Activated naive CD4-positive, alpha-beta T cell treated with anti-CD3 and anti-CD28 coated beads for 36 hours (primary cell): ENCODE data around the gene DSG3. TPM values are rescaled to one million over a fixed set of nuclear protein-coding genes. Genes with fewer than 3 reads are reported as not detected.

Experiments used
- CTCF ChIA-PET: fragments of 350-600 bp; sonication (Branson Sonifier 250); formaldehyde crosslinking; loops from one replicate; lab custom pipeline; 2021; ENCODE audit warnings: antibody characterized with exemption; lab: Charles Lee
- DNase-seq: peaks from one replicate; pipeline ENCODE4 v3.0.0-alpha.2; 2020
- H3K27ac Mint-ChIP-seq: one replicate; pipeline ENCODE4 v1.8.0; 2021; ENCODE audit warnings: mild to moderate bottlenecking, mixed read lengths
- H3K27me3 Mint-ChIP-seq: one replicate; pipeline ENCODE4 v1.8.0; 2021; ENCODE audit warnings: low read depth, mixed read lengths
- H3K36me3 Mint-ChIP-seq: one replicate; pipeline ENCODE4 v1.8.0; 2021; ENCODE audit warnings: low read depth, mixed read lengths
- H3K4me1 Mint-ChIP-seq: one replicate; pipeline ENCODE4 v1.8.0; 2021; ENCODE audit warnings: low read depth, mixed read lengths
- H3K4me3 Mint-ChIP-seq: one replicate; pipeline ENCODE4 v1.8.0; 2021; ENCODE audit warnings: mild to moderate bottlenecking, moderate library complexity, mixed read lengths
- H3K9me3 Mint-ChIP-seq: one replicate; pipeline ENCODE4 v1.8.0; 2021; ENCODE audit warnings: mixed read lengths
- intact Hi-C: fragments of 100-400 bp; cut with micrococcal nuclease; formaldehyde crosslinking; loops from one replicate; pipeline ENCODE4 v1.15.1; 2023
- total RNA-seq, 2 experiments: library from RNA; stranded (reverse); gene quantifications; one replicate each; pipeline ENCODE4 v1.2.3, GENCODE V29; 2021

Gene DSG3
- total RNA-seq = not detected

- peaks cover 4% of the 10 kb centered on the region for H3K27me3 Mint-ChIP-seq
- CTCF ChIA-PET = interaction anchor here (0.5 kb wide), 1 partner anchor 10 kb away, joined by 3 read pairs; no protein-coding TSS in a partner anchor
- H3K27ac Mint-ChIP-seq = no peak within 1 kb of the TSS
Measured at GRCh38 chr18:31447530-31448191, at the start of gene DSG3. DSG3 (plus strand) TSS chr18:31447741; CDS start chr18:31447878, 137 bp downstream.

GRCh38 chr18:31398191-31398590 is 49.4 kb upstream of the DSG3 start:
- H3K27me3 Mint-ChIP-seq = peaks cover 2% of the 10 kb centered on the region
- no peaks in the 10 kb centered on the region for H3K4me1 Mint-ChIP-seq
- H3K27ac Mint-ChIP-seq = no peak overlapping the region
- DNase-seq = no peak
- no peaks in the 10 kb centered on the region for H3K9me3 Mint-ChIP-seq
- CTCF ChIA-PET = no interaction called here
- no peaks in the 10 kb centered on the region for H3K36me3 Mint-ChIP-seq
- no peak overlapping the region for H3K4me3 Mint-ChIP-seq
- intact Hi-C loops = no loop called here

More at GRCh38 chr18:31447530-31448191, at the start of gene DSG3:
- intact Hi-C loops = no loop called here
- no peaks in the 10 kb centered on the region for H3K4me1 Mint-ChIP-seq
- H3K36me3 Mint-ChIP-seq = no peaks in the 10 kb centered on the region
- no peak for DNase-seq
- no peaks in the 10 kb centered on the region for H3K9me3 Mint-ChIP-seq
- H3K4me3 Mint-ChIP-seq = no peak within 1 kb of the TSS

- H3K36me3 Mint-ChIP-seq = no peaks in the 10 kb centered on the region
- no peaks in the 10 kb centered on the region for H3K4me1 Mint-ChIP-seq
- DNase-seq = no peak
- no peaks in the 10 kb centered on the region for H3K9me3 Mint-ChIP-seq
- CTCF ChIA-PET = no interaction called here
- H3K4me3 Mint-ChIP-seq = no peak overlapping the region
- no peak overlapping the region for H3K27ac Mint-ChIP-seq
- H3K27me3 Mint-ChIP-seq = peaks cover 2% of the 10 kb centered on the region
- intact Hi-C loops = no loop called here
Measured at GRCh38 chr18:31399306-31400032, 48.1 kb upstream of the DSG3 start.

GRCh38 chr18:31401156-31402025 is 46.1 kb upstream of the DSG3 start:
- no peak for DNase-seq
- peaks cover 2% of the 10 kb centered on the region for H3K27me3 Mint-ChIP-seq
- H3K4me3 Mint-ChIP-seq = no peak overlapping the region
- CTCF ChIA-PET = no interaction called here
- no peaks in the 10 kb centered on the region for H3K9me3 Mint-ChIP-seq
- intact Hi-C loops = no loop called here
- no peaks in the 10 kb centered on the region for H3K36me3 Mint-ChIP-seq
- no peaks in the 10 kb centered on the region for H3K4me1 Mint-ChIP-seq
- H3K27ac Mint-ChIP-seq = no peak overlapping the region

GRCh38 chr18:31402026-31402373 is 45.5 kb upstream of the DSG3 start:
- H3K4me3 Mint-ChIP-seq = no peak overlapping the region
- H3K4me1 Mint-ChIP-seq = no peaks in the 10 kb centered on the region
- H3K36me3 Mint-ChIP-seq = no peaks in the 10 kb centered on the region
- intact Hi-C loops = no loop called here
- H3K27ac Mint-ChIP-seq = no peak overlapping the region
- CTCF ChIA-PET = interaction anchor here (0.6 kb wide), 1 partner anchor 430 kb away, joined by 3 read pairs; no protein-coding TSS in a partner anchor
- H3K27me3 Mint-ChIP-seq = peaks cover 2% of the 10 kb centered on the region
- DNase-seq = no peak
- H3K9me3 Mint-ChIP-seq = no peaks in the 10 kb centered on the region

GRCh38 chr18:31403409-31403808 is 44.1 kb upstream of the DSG3 start:
- no peak overlapping the region for H3K27ac Mint-ChIP-seq
- no peak overlapping the region for H3K4me3 Mint-ChIP-seq
- H3K9me3 Mint-ChIP-seq = no peaks in the 10 kb centered on the region
- no peaks in the 10 kb centered on the region for H3K4me1 Mint-ChIP-seq
- CTCF ChIA-PET = no interaction called here
- no peak for DNase-seq
- intact Hi-C loops = no loop called here
- peaks cover 2% of the 10 kb centered on the region for H3K27me3 Mint-ChIP-seq
- H3K36me3 Mint-ChIP-seq = no peaks in the 10 kb centered on the region

GRCh38 chr18:31407649-31408048 is 39.9 kb upstream of the DSG3 start:
- Mint-ChIP-seq H3K27me3 (no peaks in the 10 kb centered on the region), H3K9me3 (peaks cover 2% of the 10 kb centered on the region), H3K27ac (no peak overlapping the region), H3K4me3 (no peak overlapping the region), H3K36me3 (no peaks in the 10 kb centered on the region), H3K4me1 (no peaks in the 10 kb centered on the region)
- DNase-seq = no peak
- CTCF ChIA-PET = interaction anchor here (0.6 kb wide), 1 partner anchor 561 kb away, joined by 3 read pairs; no protein-coding TSS in a partner anchor
- intact Hi-C loops = no loop called here

- no peak overlapping the region for H3K27ac Mint-ChIP-seq
- H3K36me3 Mint-ChIP-seq = no peaks in the 10 kb centered on the region
- no peaks in the 10 kb centered on the region for H3K4me1 Mint-ChIP-seq
- intact Hi-C loops = no loop called here
- CTCF ChIA-PET = no interaction called here
- no peak for DNase-seq
- H3K9me3 Mint-ChIP-seq = peaks cover 2% of the 10 kb centered on the region
- H3K27me3 Mint-ChIP-seq = no peaks in the 10 kb centered on the region
- H3K4me3 Mint-ChIP-seq = no peak overlapping the region
Measured at GRCh38 chr18:31409276-31409675, 38.3 kb upstream of the DSG3 start.

- no peaks in the 10 kb centered on the region for H3K4me1 Mint-ChIP-seq
- no peaks in the 10 kb centered on the region for H3K36me3 Mint-ChIP-seq
- intact Hi-C loops = no loop called here
- H3K4me3 Mint-ChIP-seq = no peak overlapping the region
- H3K9me3 Mint-ChIP-seq = peaks cover 2% of the 10 kb centered on the region
- H3K27me3 Mint-ChIP-seq = no peaks in the 10 kb centered on the region
- no peak overlapping the region for H3K27ac Mint-ChIP-seq
- DNase-seq = no peak
- CTCF ChIA-PET = interaction anchor here (1.4 kb wide), 1 partner anchor 14 kb away, joined by 3 read pairs; no protein-coding TSS in a partner anchor
Measured at GRCh38 chr18:31410716-31411483, 36.6 kb upstream of the DSG3 start.

GRCh38 chr18:31413137-31413536 is 34.4 kb upstream of the DSG3 start:
- no peak overlapping the region for H3K4me3 Mint-ChIP-seq
- no peak for DNase-seq
- no peaks in the 10 kb centered on the region for H3K36me3 Mint-ChIP-seq
- no peaks in the 10 kb centered on the region for H3K27me3 Mint-ChIP-seq
- intact Hi-C loops = no loop called here
- CTCF ChIA-PET = no interaction called here
- peaks cover 2% of the 10 kb centered on the region for H3K9me3 Mint-ChIP-seq
- H3K27ac Mint-ChIP-seq = no peak overlapping the region
- H3K4me1 Mint-ChIP-seq = no peaks in the 10 kb centered on the region

- CTCF ChIA-PET = no interaction called here
- no peak overlapping the region for H3K27ac Mint-ChIP-seq
- no peaks in the 10 kb centered on the region for H3K4me1 Mint-ChIP-seq
- H3K9me3 Mint-ChIP-seq = no peaks in the 10 kb centered on the region
- no peaks in the 10 kb centered on the region for H3K36me3 Mint-ChIP-seq
- H3K4me3 Mint-ChIP-seq = no peak overlapping the region
- DNase-seq = no peak
- no peaks in the 10 kb centered on the region for H3K27me3 Mint-ChIP-seq
- intact Hi-C loops = no loop called here
Measured at GRCh38 chr18:31417850-31418249, 29.7 kb upstream of the DSG3 start.

GRCh38 chr18:31419457-31419932 is 28.0 kb upstream of the DSG3 start:
- H3K36me3 Mint-ChIP-seq = no peaks in the 10 kb centered on the region

More at GRCh38 chr18:31419457-31419932, 28.0 kb upstream of the DSG3 start:
- no peak overlapping the region for H3K27ac Mint-ChIP-seq
- H3K4me1 Mint-ChIP-seq = no peaks in the 10 kb centered on the region
- CTCF ChIA-PET = no interaction called here
- H3K9me3 Mint-ChIP-seq = no peaks in the 10 kb centered on the region
- no peak for DNase-seq
- H3K27me3 Mint-ChIP-seq = no peaks in the 10 kb centered on the region
- intact Hi-C loops = no loop called here
- H3K4me3 Mint-ChIP-seq = no peak overlapping the region
